NCI-H1694 treated with DMSO at 0.1 percent for 48 hours (cell line): ENCODE measurements around the gene WDR18.

Source experiments
- DNase-seq: peaks from one replicate; lab custom pipeline; 2025; lab: John Stamatoyannopoulos, UW

WDR18 gene

DNA sequence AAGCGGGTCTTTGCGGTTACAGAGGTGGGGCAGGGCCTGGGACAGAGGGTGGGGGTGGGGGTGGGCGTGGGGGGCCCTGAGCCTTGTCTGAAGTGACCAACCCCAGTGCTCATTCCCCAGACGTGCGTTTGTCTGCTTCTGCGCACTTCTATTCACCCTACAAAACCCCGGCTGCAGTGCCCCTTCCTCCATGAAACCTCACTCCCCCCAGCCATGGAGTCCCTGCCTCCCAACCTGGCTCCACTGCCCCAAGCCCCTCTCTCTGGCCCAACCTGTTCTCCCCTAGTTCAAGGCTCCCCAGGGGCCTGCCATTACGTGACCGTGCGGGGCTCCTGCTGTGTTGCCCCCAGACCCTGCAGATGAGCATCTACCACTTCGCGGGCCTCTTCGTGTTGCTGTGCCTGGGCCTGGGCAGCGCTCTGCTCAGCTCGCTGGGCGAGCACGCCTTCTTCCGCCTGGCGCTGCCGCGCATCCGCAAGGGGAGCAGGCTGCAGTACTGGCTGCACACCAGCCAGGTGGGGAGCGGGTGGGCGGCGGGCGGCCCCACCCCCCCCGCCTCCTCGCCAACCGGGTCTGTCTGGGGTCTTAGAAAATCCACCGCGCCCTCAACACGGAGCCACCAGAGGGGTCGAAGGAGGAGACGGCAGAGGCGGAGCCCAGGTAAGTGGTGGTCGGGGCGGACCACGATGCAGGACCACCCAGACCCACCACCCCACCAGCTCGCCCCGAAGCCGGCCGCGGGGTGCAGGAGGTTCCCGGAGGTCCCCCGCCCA is 24.3 kb downstream of the WDR18 start:
- DNase-seq, result no peak

DNA sequence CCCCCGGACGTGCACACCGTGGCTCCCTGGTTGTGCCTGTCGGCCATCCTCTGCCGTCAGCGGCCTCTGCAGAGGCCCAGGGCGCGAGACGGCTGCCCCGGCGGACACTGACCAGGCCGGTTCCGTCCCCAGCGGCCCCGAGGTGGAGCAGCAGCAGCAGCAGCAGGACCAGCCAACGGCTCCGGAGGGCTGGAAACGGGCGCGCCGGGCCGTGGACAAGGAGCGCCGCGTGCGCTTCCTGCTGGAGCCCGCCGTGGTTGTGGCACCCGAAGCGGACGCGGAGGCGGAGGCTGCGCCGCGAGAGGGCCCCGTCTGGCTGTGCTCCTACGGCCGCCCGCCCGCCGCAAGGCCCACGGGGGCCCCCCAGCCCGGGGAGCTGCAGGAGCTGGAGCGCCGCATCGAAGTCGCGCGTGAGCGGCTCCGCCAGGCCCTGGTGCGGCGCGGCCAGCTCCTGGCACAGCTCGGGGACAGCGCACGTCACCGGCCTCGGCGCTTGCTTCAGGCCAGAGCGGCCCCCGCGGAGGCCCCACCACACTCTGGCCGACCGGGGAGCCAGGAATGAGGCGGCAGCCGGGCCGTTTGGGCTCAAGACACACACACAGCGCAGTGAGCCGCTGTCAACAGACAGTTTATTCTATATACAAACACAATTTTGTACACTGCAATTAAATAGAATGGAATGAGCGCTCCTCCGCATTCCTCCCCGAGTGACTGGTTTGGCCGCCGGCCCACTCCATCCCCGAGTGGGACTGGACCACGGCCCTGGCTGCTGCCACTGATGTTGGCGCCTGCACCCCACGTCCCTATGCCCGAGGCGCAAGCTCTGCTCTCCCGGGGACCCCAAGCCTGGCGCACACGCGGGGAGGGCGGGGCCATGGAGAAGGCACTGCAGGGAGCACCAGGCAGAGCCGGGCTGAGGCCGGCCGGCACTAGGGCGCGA is 25.2 kb downstream of the WDR18 start:
- DNase-seq, result no peak

DNA sequence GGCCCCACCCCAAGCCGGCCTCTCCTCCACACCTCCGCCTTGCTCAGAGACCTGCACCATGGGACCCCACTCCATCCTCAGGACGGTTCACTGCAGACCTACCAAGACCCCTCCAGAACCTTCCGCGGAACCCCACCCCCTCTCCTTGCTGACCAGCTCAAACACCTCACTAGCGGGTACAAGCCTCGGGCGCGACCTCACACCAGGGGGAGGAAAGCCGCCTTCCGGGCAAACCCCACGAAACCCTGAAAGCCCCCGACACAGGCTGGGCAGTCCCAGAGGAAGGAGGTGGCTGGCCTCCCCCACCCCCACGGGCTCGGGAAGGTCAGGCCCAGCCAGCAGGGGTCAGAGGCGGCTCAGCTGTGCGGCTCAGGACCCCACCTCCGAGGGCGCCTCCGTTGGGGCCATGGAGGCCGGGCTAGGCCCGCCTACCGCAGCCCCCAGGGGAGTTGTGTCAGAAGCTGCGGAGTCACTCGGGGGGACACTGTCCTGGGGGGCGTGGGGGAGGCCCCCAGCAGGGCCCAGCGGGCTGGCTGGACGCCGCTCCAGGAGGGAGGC is 25.9 kb downstream of the WDR18 start:
- no peak for DNase-seq

DNA sequence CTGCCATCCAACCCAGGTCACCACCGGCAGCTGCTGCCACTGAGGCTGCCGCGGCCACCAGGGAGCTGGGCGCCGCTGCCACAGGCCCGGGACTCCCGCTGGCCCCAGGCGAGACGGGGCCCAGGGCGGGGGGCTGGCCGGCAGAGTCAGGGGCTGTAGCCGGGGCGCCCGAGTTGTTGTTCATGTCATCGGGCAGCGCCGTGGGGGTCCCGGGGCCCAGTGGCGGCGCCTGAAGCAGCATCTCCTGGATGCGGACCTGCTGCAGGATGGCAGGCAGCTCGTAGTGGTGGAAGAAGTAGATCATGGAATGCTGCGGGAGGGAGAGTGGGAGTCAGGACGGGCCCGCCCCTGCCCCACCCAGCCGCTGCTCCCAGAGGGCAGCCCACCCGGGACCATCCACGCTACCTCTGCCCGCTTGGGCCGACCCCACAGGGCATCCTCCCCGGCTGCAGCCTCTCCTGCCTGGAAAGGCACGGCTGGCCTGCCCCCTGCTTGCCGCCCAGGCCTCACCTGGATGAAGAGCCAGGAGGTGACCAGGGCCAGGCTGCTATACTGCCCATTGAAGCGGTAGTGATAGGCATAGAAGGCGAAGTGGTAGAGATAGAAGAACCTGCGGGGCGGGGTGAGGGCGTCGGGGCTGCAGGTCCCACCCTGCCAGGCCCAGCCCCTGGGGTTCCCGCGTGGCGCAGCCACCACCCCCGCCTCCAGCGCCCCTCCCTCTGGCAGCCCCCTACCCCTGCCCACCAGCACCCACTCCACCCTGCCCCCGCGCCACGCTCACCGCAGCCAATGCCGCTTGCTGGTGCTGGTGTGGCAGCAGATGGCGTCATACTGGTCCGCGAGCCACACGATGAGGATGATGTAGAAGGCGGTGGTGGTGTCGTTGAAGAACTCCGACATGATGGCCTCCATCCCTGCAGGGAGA is 26.7 kb downstream of the WDR18 start:
- DNase-seq, result no peak

DNA sequence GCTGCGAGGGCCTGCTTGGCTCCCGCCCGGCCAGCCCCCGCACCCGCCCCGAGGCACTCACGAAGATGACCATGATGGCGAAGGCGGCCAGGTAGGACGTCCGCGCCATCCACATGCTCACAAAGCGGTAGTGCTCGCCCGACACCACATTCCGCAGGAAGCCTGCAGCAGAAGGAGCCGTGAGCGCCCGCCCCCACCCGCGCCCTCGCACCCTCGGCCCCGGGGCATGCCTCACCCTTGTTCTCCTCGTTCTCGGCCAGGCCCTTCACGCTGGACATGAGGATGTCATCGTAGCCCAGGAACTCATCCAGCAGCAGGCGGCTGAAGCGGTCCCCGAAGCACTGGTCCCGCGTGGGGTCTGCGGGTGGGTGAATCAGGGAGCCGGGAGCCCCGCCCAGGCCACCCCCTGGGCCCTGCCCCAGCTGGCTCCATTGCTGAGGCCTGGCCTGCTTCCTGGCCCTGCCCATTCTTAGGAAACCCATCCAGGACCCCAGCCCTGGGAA is 27.7 kb downstream of the WDR18 start:
- no peak for DNase-seq

DNA sequence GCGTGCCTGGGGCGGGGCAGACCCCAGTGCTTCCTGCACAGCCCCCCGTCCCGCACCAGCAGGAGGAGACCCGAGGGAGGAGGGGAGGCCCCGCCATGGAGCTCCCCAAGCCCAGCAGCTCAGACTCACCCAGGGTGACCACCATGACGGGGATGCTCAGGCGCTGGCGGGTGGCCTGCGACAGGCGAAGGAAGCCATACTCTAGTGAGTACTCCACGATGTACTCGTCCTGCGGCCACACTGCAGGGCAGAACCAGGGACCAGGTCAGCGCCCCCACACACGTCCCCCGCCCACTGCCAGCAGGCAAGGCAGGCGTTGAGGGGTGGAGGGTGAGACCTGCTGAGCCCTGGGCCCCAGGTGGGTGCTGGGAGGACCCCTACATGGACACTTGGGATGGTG is 28.2 kb downstream of the WDR18 start:
- DNase-seq, result no peak

DNA sequence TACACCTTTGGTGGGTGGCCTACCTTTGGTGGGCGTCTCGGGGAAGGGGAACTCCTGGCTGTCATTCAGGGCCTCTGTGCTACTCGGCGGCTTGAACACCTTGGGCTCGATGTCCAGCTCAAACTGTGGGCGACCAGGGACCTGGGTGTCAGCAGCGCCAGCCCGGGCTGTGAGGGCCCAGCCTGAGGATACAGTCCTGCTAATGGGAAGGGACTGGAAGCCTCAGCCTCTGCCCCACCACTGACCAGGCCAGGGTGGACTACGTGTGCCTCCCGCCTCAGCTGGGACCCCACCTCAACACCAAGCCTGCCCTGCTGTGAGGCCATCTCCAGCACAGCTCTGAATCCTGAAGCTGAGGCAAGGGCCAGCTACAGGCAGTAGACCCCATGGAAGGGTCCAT is 29.1 kb downstream of the WDR18 start:
- no peak for DNase-seq

DNA sequence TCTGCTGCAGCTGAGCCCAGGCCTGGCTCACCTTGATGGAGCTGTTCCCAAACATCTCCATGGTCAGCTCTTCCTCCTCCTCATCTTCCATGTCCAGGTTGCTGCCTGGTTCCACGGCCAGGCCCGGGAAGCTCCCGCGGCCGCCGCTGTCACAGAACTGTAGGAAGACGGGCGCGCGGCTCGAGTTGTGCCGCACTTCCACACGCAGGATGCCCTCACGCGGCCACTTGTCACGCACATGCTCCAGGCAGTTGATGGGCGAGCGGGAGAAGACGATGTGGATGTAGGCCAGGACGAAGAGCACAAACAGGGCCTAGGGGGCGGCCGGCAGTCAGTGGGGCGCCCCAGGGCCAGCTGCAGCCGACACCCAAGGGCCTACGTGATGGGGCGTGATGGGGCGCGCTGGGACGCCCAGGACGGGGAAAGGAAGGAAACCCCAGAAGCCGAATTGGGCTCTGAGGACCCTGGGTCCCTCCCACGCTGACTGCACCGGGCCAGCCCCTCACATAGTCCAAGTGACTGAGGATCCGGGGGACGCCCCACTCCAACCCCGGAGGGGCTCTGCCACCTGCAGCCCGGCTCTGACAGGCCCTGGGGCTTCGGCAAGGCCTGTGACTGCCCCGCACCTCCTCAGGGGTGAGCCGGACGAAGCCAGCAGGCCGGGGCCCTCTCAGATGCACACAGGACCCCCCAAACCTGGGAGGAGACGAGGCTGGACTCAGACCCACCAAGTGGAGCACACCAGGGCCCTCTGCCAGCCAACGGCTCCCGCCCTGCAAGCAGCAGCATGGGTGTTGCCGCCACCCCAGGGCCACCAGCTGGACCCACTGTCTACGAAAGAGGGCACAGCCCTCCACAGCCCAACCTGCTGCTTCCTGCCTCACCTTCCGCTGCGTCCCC is 30.3 kb downstream of the WDR18 start:
- no peak for DNase-seq

DNA sequence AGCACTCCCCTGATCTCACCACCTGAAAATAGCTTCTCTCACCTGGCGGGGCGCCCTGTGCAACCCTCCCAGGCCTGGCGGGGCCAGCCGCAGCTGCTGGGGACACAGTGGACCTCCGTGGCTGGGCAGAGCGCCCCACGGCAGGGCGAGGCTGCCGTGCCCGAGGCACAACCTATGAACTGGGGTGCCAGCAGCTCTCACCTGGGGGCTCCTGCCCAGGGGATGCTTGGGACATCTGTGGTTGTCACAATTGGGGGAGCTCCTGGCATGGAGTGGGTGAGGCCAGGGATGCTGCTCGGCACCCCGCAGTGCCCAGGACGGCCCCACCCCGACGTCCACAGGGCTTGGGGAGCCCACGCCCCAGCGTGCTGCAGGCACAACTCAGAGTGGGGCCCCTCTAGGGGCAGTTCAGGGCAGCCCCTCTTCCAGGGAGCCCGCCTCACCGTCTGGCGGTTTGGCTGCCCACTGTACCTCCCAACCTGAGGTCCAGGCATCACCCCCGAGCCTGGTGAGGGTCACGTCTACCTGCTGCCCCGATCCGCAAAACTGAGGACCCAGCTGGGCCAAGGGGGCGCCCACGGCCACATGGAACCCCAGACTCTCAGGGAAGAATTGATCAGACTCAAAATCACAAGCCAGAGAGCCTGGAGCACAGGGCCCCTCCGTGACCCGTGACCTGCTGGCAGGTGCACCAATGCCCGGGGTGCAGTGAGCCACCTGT is 31.1 kb downstream of the WDR18 start:
- DNase-seq, result no peak

DNA sequence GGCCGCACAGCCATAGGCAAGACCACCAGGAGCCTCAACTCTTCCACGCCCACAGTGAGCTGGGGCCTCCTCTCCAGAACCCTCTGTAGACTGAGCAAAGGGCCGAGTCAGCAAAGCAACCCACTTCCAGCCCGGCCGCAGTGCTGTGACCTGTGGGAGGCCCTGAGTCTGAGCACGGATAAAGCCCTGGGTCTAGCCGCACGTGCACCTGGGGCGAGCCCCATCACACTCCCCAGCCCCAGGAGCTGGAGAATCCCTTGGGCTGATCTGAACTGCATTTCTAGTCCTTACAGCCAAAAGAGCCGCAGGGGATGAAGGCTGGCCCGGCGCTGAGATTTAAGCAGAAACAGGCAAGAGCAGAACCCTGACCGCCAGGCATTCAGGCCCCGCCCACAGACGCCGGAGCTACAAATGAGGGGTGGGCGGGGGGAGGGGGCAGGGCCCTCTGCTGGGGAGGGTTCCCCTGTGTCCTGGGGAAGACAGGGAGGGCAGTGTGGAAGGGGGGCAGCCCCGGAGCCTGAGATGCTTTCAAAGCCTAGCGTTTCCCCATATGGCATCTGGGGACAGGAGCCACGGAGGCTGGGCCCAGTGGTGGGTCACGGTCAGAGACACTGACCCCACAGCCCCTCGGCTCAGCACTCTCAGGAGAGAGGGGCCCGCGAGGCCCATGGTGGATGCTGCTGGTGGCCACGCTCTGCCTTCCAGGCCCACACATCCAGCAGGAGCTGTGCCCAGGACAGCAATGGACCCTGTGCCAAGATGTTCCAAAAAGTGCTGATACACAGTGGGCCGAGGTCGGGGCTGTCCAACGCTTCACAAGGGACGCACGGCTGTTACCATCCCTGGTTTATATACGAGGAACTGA is 31.9 kb downstream of the WDR18 start:
- no peak for DNase-seq

DNA sequence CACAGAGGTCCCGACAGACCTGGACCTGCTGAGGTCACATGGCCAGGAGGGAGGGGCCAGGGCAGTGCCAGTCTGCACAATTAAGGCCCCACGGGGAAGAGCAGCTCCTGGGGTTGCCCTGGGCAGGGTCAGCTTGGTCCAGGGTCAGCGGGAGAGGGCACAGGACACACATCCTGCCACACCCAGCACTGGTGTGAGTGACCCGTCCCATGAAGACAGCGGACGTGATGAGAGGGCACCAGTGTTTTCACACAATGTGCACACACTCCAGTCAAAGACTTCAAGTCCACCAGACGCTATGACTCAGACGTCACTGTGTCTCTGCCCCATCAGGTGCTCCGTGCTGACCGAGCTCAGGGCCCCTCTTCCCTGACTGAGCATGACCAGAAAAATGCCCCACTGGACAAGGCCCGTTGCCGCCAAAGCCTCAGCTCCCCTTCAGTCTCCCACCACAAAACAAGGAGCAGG is 32.5 kb downstream of the WDR18 start:
- DNase-seq, result no peak

DNA sequence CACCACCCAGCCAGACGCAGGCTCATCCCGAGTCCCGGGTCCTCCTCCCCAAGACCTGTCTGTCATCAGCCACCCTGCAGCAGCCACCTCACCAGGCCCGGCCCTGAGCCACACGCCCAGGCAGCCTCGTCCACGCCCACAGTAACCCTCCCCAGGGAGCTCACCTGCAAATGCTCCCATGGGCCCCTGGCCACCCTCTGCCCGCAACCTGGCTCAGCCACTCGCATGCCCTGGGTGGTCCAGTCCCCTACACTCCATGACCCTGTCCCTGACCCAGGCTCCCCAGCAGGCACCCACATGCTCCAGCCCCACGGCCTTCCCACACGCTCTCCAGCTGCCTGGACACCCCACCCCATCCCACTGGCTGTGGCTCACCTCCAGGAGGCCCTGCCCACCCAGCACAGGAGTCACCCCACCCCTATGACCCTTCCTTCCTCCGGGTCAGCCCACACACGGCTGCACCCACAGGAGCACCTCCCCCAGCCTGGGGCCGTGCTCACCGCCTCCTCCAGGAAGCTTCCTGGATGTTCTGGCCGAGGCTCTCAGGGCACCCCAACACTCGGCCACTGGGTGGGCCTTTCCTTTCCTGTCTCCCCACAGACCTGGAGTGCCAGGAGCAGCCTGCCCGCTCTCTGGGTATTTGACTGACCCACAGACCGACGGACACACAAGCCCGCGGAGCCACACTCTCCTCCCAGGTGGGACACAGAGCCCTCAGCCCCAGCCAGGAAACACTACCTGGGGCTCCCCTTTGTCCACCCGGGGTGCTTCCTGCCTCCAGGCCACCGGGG is 33.2 kb downstream of the WDR18 start:
- no peak for DNase-seq

DNA sequence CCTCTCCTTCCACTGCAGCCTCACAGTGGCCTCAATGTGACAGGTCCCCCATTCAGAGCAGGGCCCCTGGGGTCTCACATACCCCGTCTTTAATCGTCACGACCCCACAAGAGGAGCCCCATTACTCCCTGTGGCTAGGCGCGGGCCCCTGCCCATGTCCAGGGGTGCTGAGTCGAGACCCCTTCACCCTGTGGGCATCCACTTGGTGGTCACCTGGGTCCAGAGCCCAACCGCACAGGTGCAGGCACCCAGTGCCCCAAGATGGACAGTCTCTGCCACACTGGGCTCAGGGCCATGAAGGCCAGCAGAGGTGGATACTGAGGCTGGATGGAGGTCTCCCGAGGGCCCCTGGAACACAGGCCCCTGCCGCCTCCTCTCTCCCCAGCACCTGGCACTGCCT is 33.8 kb downstream of the WDR18 start:
- no peak for DNase-seq

DNA sequence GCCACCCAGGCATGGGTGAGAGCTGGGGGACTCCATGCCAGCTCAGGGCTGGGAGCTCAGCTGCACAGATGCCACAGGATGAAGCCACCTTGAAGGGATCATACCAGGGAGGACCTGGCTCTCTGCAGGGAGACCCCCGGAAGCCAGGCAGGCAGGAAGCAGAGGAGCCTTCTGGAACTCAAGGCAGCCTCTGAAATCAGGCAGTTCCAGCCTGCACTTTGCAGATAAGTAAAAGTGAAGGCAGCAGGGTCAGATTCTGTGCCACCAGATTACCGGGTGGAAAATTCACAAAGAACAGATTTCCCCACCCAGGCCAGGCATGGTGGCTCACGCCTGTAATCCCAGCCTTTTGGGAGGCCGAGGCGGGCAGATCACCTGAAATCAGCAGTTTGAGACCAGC is 34.2 kb downstream of the WDR18 start:
- DNase-seq, result no peak

DNA sequence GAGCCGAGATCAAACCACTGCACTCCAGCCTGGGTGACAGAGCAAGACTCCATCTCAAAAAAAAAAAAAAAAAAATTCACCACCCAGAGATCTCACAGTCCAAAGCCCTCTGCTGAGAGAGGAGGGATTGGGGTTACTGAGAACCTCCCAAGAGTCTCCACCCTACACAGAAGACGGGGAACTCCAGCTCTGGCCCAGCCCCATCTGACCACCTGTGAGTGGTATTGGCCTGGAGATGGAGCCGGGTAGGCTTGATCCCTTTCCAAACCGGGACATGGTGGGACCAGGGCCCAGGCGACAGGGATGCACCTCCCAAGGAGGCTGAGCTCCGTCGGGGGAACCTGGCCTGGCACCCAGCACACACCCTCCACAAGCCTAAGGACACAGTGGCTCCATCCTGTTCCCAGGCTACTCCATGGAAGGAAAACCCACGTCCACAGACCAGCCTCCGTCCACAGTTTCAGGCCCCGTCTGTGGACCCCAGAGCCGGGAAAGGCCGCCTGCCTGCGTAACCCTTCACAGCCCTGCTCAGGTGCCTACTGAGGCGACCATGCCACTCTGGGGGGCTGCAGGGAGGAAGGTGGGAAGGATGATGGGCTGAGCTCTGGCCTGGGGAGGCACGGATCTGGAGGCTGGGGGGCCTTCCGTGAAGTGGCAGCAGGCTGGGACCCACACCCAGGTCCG is 34.9 kb downstream of the WDR18 start:
- DNase-seq, result no peak

DNA sequence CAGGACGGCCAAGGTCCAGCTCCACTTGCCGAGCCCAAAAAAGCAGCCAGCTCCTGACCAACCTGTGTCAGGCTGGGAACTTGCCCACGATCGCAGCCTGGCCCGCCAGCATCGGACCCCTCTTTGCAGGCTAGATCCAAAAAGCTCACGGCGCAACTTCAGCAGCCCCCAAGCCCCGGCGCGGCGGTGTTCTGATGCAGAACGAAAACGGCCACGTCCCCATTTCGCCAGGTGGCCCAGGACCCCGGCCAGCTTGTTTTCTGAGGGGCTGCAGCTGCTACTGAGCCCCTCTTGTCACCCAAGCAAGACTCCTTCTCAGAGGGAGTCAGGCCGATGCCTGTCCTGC is 35.4 kb downstream of the WDR18 start:
- DNase-seq, result no peak
